ENCODE results near the gene TMEM179. TPM values are rescaled to one million over a fixed set of nuclear protein-coding genes. Genes with fewer than 3 reads are reported as not detected.

Gene TMEM179
- polyA plus RNA-seq, 1 donor from 2014 or later = 20.3 TPM

GRCh38 chr14:104542871-104543830, 61.4 kb downstream of the TMEM179 start:
- H3K4me2 ChIP-seq (ENCODE audit: low read length) = no peak overlapping the region
- H3K9me2 ChIP-seq (ENCODE audit: insufficient read depth, low read length) = no peaks in the 10 kb centered on the region
- no peak overlapping the region for H3K27ac ChIP-seq (ENCODE audit: low read length)
- no peaks in the 10 kb centered on the region for H3K27me3 ChIP-seq (ENCODE audit: insufficient read depth, low read depth, low read length)
- H3K9me3 ChIP-seq (ENCODE audit: low read length) = no peaks in the 10 kb centered on the region
- H4K20me1 ChIP-seq (ENCODE audit: insufficient read depth) = no peaks in the 10 kb centered on the region
- no peaks in the 10 kb centered on the region for H3K36me3 ChIP-seq (ENCODE audit: insufficient read depth, low read length)
- no peak for TF ChIP-seq EZH2 (IDR thresholded peaks at IDR 0.05; ENCODE audit: borderline replicate concordance, insufficient read depth, low read length, poor library complexity, severe bottlenecking)
- TF ChIP-seq SMC3 (conservative IDR thresholded peaks at IDR 0.05; ENCODE audit: poor library complexity) = no peak
- TF ChIP-seq POLR2AphosphoS5 (IDR thresholded peaks at IDR 0.05) = no peak
- TF ChIP-seq MXI1 (conservative IDR thresholded peaks at IDR 0.05; ENCODE audit: poor library complexity, severe bottlenecking) = no peak
- TF ChIP-seq CTCF (IDR thresholded peaks at IDR 0.05; ENCODE audit: poor library complexity, severe bottlenecking) = no peak
- TF ChIP-seq REST (IDR thresholded peaks at IDR 0.05; ENCODE audit: borderline replicate concordance) = no peak
- TF ChIP-seq RAD21 (conservative IDR thresholded peaks at IDR 0.05) = no peak
- TF ChIP-seq EP300 (conservative IDR thresholded peaks at IDR 0.05; ENCODE audit: poor library complexity, severe bottlenecking) = no peak
- TF ChIP-seq TAF1 (IDR thresholded peaks at IDR 0.05; ENCODE audit: low read depth) = no peak
- H3K79me2 ChIP-seq (replicated peaks; ENCODE audit: insufficient read depth, low read length) = no peaks in the 10 kb centered on the region
- no peak overlapping the region for H3K9ac ChIP-seq (ENCODE audit: low read length)
- no peak overlapping the region for H2AFZ ChIP-seq (ENCODE audit: low read depth, low read length)
- H3F3A ChIP-seq (ENCODE audit: insufficient read depth, low read length, poor library complexity, severe bottlenecking) = no peaks in the 10 kb centered on the region
- H3K4me3 ChIP-seq (ENCODE audit: low read length) = no peak overlapping the region

GRCh38 chr14:104541905-104542465, 62.6 kb downstream of the TMEM179 start:
- H3K9me3 ChIP-seq (ENCODE audit: low read length) = no peaks in the 10 kb centered on the region
- H3K9me2 ChIP-seq (ENCODE audit: insufficient read depth, low read length) = no peaks in the 10 kb centered on the region
- no peaks in the 10 kb centered on the region for H3K27me3 ChIP-seq (ENCODE audit: insufficient read depth, low read depth, low read length)
- no peaks in the 10 kb centered on the region for H3F3A ChIP-seq (ENCODE audit: insufficient read depth, low read length, poor library complexity, severe bottlenecking)
- no peak overlapping the region for H3K4me2 ChIP-seq (ENCODE audit: low read length)
- TF ChIP-seq EP300 (conservative IDR thresholded peaks at IDR 0.05; ENCODE audit: poor library complexity, severe bottlenecking) = no peak
- TF ChIP-seq RAD21 (conservative IDR thresholded peaks at IDR 0.05) = no peak
- TF ChIP-seq TAF1 (IDR thresholded peaks at IDR 0.05; ENCODE audit: low read depth) = no peak
- no peak for TF ChIP-seq POLR2AphosphoS5 (IDR thresholded peaks at IDR 0.05)
- no peak for TF ChIP-seq CTCF (IDR thresholded peaks at IDR 0.05; ENCODE audit: poor library complexity, severe bottlenecking)
- no peak for TF ChIP-seq SMC3 (conservative IDR thresholded peaks at IDR 0.05; ENCODE audit: poor library complexity)
- no peak for TF ChIP-seq MXI1 (conservative IDR thresholded peaks at IDR 0.05; ENCODE audit: poor library complexity, severe bottlenecking)
- TF ChIP-seq EZH2 (IDR thresholded peaks at IDR 0.05; ENCODE audit: borderline replicate concordance, insufficient read depth, low read length, poor library complexity, severe bottlenecking) = no peak
- TF ChIP-seq REST (IDR thresholded peaks at IDR 0.05; ENCODE audit: borderline replicate concordance) = no peak
- H3K9ac ChIP-seq (ENCODE audit: low read length) = no peak overlapping the region
- no peaks in the 10 kb centered on the region for H4K20me1 ChIP-seq (ENCODE audit: insufficient read depth)
- no peak overlapping the region for H3K4me3 ChIP-seq (ENCODE audit: low read length)
- no peaks in the 10 kb centered on the region for H3K79me2 ChIP-seq (replicated peaks; ENCODE audit: insufficient read depth, low read length)
- no peak overlapping the region for H2AFZ ChIP-seq (ENCODE audit: low read depth, low read length)
- no peak overlapping the region for H3K27ac ChIP-seq (ENCODE audit: low read length)
- H3K36me3 ChIP-seq (ENCODE audit: insufficient read depth, low read length) = no peaks in the 10 kb centered on the region

All from neural cell (in vitro differentiated cells).